Natural killer cell (primary cell): ENCODE data around the gene ESPNL. TPM values are rescaled to one million over a fixed set of nuclear protein-coding genes. Genes with fewer than 3 reads are reported as not detected.

Source experiments
- ATAC-seq, 3 donors: fragments of 150-1000 bp in 2 of 3; fragments of 200-7000 bp in 1 of 3; cut with Tn5 transposase; 1 replicate in 1 of 3; 2 replicates in 2 of 3; pipeline ENCODE4 v1.10.0; 2021; ENCODE audit warnings: mild to moderate bottlenecking in 2 of 3, moderate library complexity in 2 of 3
- DNase-seq, 2 donors: peaks; one replicate each; pipeline versions ENCODE4 v3.0.0 to v3.0.0-alpha.2; 2013 to 2021; ENCODE audit warnings: mixed read lengths in 1 of 2
- H3K27ac ChIP-seq: one replicate; pipeline ENCODE4 v1.5.1; 2013; ENCODE audit warnings: mild to moderate bottlenecking, low read length
- H3K27me3 ChIP-seq: one replicate; pipeline ENCODE4 v1.6.1; 2013; ENCODE audit warnings: low read length; ENCODE audit not compliant: control insufficient read depth, insufficient read depth
- H3K36me3 ChIP-seq: one replicate; pipeline ENCODE4 v1.6.1; 2013; ENCODE audit warnings: low read length; ENCODE audit not compliant: control insufficient read depth, insufficient read depth
- H3K4me1 ChIP-seq: one replicate; pipeline ENCODE4 v1.6.1; 2013; ENCODE audit warnings: low read length; ENCODE audit not compliant: control insufficient read depth, insufficient read depth
- H3K4me3 ChIP-seq: one replicate; pipeline ENCODE4 v1.5.1; 2013; ENCODE audit warnings: low read length
- H3K9me3 ChIP-seq: one replicate; pipeline ENCODE4 v1.6.1; 2013; ENCODE audit warnings: low read length; ENCODE audit not compliant: control insufficient read depth, insufficient read depth
- H3K27ac Mint-ChIP-seq, 2 donors: one replicate each; pipeline ENCODE4 v1.8.0; 2022; ENCODE audit warnings: mild to moderate bottlenecking in 2 of 2, mixed read lengths in 2 of 2, moderate library complexity in 1 of 2
- H3K27me3 Mint-ChIP-seq, 2 donors: one replicate each; pipeline ENCODE4 v1.8.0; 2022; ENCODE audit warnings: low read depth in 2 of 2, mixed read lengths in 2 of 2
- H3K36me3 Mint-ChIP-seq: one replicate; pipeline ENCODE4 v1.8.0; 2022; ENCODE audit warnings: mixed read lengths
- H3K4me1 Mint-ChIP-seq, 2 donors: one replicate each; pipeline ENCODE4 v1.8.0; 2022; ENCODE audit warnings: mixed read lengths in 2 of 2
- H3K4me3 Mint-ChIP-seq: one replicate; pipeline ENCODE4 v1.8.0; 2022; ENCODE audit warnings: mild to moderate bottlenecking, moderate library complexity, mixed read lengths
- H3K9me3 Mint-ChIP-seq, 2 donors: one replicate each; pipeline ENCODE4 v1.8.0; 2022; ENCODE audit warnings: mixed read lengths in 2 of 2
- WGBS: methylation state at CpG from one replicate; pipeline ENCODE4 v1.1.7; 2013; ENCODE audit warnings: missing lambda C conversion rate; ENCODE audit not compliant: insufficient coverage; 5-methylcytosine and 5-hydroxymethylcytosine counted together
- intact Hi-C: fragments of 100-400 bp; cut with micrococcal nuclease; formaldehyde crosslinking; loops from one replicate; pipeline ENCODE4 v1.14.2; 2022
- total RNA-seq, 4 donors: library from RNA; stranded (reverse); fragments of 120-200 nt in 1 of 4; gene quantifications; one replicate each; pipeline versions ENCODE4 v1.2.3 to v1.2.4, GENCODE V29; 2013 to 2022
- TF ChIP-seq, protein P1 (sequence below): fragments of 200-600 bp; IDR thresholded peaks from one replicate; pipeline ENCODE4 v1.8.0; 2022; ENCODE audit warnings: antibody characterized with exemption

The ESPNL gene
- total RNA-seq, 3 donors from 2014 or later (not counting 1 experiment from before 2014, with no cell fraction given) = not detected

DNA sequence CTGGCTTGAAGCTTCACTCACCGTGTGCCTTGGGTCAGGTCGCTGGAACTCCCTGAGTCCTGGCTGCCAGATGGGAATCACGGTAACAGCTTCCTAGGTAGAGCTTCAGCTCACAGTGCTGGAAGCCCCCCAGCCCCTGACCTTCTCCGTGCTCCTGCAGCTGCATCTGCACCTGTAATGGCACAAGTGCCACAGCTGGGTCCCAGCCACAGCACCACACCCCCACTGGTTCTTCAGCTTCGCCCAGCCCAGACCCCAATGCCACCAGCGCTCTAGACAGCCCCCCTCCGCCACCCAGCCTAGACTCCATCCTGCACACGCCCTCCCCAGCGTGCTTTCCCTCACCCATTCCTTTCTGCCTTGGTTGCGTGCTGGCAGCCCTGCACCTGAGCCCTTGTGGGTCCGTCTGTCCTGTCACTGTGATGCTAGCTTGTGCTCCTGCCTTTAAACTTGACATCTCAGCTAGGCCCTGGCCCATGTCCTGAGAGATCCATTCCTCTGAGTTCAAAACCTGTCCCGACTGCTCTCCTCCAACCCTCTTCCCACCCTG, 7.6 kb upstream of the ESPNL start:
- H3K4me1 Mint-ChIP-seq = peaks cover 2% of the 10 kb centered on the region in 2 donors
- no peak overlapping the region for H3K27ac Mint-ChIP-seq
- H3K27me3 Mint-ChIP-seq = no peaks in the 10 kb centered on the region
- no peak overlapping the region for H3K4me3 Mint-ChIP-seq
- 96% methylated on average over 12 of the region's 12 CpGs for WGBS
- Histone ChIP-seq H3K4me1 (peaks cover 5% of the 10 kb centered on the region), H3K36me3 (peaks cover 2% of the 10 kb centered on the region), H3K9me3 (no peaks in the 10 kb centered on the region), H3K27ac (no peak overlapping the region), H3K27me3 (no peaks in the 10 kb centered on the region), H3K4me3 (no peak overlapping the region)
- intact Hi-C loops = no loop called here
- no peak for DNase-seq
- no peaks in the 10 kb centered on the region for H3K9me3 Mint-ChIP-seq
- H3K36me3 Mint-ChIP-seq = no peaks in the 10 kb centered on the region
- ATAC-seq = no peak
- TF ChIP-seq, protein P1, sequence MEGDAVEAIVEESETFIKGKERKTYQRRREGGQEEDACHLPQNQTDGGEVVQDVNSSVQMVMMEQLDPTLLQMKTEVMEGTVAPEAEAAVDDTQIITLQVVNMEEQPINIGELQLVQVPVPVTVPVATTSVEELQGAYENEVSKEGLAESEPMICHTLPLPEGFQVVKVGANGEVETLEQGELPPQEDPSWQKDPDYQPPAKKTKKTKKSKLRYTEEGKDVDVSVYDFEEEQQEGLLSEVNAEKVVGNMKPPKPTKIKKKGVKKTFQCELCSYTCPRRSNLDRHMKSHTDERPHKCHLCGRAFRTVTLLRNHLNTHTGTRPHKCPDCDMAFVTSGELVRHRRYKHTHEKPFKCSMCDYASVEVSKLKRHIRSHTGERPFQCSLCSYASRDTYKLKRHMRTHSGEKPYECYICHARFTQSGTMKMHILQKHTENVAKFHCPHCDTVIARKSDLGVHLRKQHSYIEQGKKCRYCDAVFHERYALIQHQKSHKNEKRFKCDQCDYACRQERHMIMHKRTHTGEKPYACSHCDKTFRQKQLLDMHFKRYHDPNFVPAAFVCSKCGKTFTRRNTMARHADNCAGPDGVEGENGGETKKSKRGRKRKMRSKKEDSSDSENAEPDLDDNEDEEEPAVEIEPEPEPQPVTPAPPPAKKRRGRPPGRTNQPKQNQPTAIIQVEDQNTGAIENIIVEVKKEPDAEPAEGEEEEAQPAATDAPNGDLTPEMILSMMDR = no peak

DNA sequence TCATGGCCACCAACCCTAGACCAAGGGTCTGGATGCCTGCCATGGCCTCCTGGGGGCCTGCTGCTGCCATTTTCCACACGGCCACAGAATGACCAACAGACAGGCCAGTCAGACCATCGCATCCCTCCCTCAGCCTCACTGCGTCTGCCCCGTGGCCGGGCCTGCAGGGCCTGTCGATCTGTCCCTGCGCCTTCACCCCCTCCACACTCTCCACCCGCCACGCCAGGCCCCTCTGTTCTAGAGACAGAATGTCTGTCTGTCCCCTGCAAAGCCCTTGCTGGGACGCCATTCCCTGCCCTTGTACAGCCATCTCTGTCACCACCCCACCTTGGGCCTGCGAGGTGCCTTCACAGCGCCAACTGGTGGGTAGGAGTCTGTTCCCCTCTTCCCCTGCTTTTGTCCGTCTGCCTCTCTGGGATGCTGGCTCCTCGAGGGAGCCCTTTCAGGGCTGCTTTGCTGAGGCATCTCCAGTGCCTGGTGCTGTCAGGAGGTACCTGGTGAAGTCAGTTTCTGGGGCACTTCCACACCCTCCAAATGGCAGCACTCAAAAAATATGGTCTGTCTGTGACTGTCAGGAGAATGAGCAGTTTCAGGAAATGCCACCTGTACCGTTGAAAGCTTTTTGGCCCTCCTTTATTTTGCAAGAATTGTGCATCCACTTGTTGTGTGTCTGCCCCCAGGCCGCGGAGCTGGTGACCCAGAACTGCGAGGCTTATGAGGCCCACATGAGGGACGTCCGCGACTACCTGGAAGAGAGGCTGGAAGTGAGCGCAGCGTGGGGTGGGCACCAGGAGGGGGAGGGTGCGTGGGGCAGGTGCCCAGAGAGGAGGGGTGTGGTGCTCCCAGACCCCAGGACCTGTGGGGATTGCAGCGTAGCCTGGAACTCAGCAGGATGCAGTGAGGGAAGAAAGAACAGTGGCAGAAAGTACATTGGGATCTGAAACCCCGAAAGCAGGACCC, 6.7 kb upstream of the ESPNL start:
- H3K9me3 Mint-ChIP-seq = no peaks in the 10 kb centered on the region
- no peaks in the 10 kb centered on the region for H3K9me3 ChIP-seq
- H3K4me1 Mint-ChIP-seq = no peaks in the 10 kb centered on the region
- intact Hi-C loops = no loop called here
- no peak overlapping the region for H3K27ac Mint-ChIP-seq
- ATAC-seq = no peak
- H3K36me3 Mint-ChIP-seq = no peaks in the 10 kb centered on the region
- H3K36me3 ChIP-seq = peaks cover 2% of the 10 kb centered on the region
- DNase-seq = no peak
- no peak overlapping the region for H3K27ac ChIP-seq
- TF ChIP-seq, protein P1 = no peak
- no peaks in the 10 kb centered on the region for H3K27me3 ChIP-seq
- H3K27me3 Mint-ChIP-seq = no peaks in the 10 kb centered on the region
- H3K4me3 ChIP-seq = no peak overlapping the region
- H3K4me1 ChIP-seq = no peaks in the 10 kb centered on the region
- 94% methylated on average over 26 of the region's 26 CpGs for WGBS
- no peak overlapping the region for H3K4me3 Mint-ChIP-seq

DNA sequence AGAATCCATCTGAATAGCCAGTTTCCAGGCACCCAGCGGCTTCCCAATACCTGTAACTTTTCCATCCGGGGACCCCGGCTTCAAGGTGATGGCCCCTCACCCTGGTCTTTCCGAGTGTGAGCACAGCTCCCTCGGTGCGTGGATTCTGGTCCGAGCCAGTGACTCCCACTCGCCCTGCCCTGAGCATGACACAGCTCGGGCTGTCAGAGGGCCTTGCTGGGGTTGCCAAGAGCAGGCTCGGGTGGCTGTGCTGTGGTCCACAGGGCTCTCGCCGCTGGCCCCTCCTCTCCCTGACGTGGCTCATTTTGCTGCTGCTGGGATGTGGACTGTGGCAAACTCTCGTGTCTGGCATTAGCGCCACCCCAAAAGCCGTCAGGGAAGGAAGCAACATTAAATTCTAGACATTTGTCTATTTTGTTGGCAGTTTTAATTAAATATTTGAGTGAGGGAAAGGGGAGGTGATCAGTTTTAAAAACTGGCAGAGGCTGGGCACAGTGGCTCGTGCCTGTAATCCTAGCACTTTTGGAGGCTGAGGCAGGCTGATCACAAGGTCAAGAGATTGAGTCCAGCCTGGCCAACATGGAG, 5.6 kb upstream of the ESPNL start:
- H3K27me3 ChIP-seq = no peaks in the 10 kb centered on the region
- H3K4me3 ChIP-seq = no peak overlapping the region
- TF ChIP-seq, protein P1 = no peak
- no peaks in the 10 kb centered on the region for H3K36me3 Mint-ChIP-seq
- no peaks in the 10 kb centered on the region for H3K27me3 Mint-ChIP-seq
- H3K4me1 Mint-ChIP-seq = no peaks in the 10 kb centered on the region
- H3K9me3 Mint-ChIP-seq = no peaks in the 10 kb centered on the region
- 94% methylated on average over 17 of the region's 17 CpGs for WGBS
- peaks cover 2% of the 10 kb centered on the region for H3K36me3 ChIP-seq
- intact Hi-C loops = no loop called here
- H3K4me1 ChIP-seq = peaks cover 3% of the 10 kb centered on the region
- ATAC-seq (no peak), DNase-seq (no peak)
- H3K4me3 Mint-ChIP-seq = no peak overlapping the region
- no peak overlapping the region for H3K27ac Mint-ChIP-seq
- no peak overlapping the region for H3K27ac ChIP-seq
- H3K9me3 ChIP-seq = no peaks in the 10 kb centered on the region
